Activated naive CD4-positive, alpha-beta T cell treated with anti-CD3 and anti-CD28 coated beads for 36 hours (primary cell): ENCODE data around the gene ASTN2. TPM values are rescaled to one million over a fixed set of nuclear protein-coding genes. Genes with fewer than 3 reads are reported as not detected.

Experiments
- CTCF ChIA-PET: fragments of 350-600 bp; sonication (Branson Sonifier 250); formaldehyde crosslinking; loops from one replicate; lab custom pipeline; 2021; ENCODE audit warnings: antibody characterized with exemption; lab: Charles Lee
- DNase-seq: peaks from one replicate; pipeline ENCODE4 v3.0.0-alpha.2; 2020
- H3K27ac Mint-ChIP-seq: one replicate; pipeline ENCODE4 v1.8.0; 2021; ENCODE audit warnings: mild to moderate bottlenecking, mixed read lengths
- H3K27me3 Mint-ChIP-seq: one replicate; pipeline ENCODE4 v1.8.0; 2021; ENCODE audit warnings: low read depth, mixed read lengths
- H3K36me3 Mint-ChIP-seq: one replicate; pipeline ENCODE4 v1.8.0; 2021; ENCODE audit warnings: low read depth, mixed read lengths
- H3K4me1 Mint-ChIP-seq: one replicate; pipeline ENCODE4 v1.8.0; 2021; ENCODE audit warnings: low read depth, mixed read lengths
- H3K4me3 Mint-ChIP-seq: one replicate; pipeline ENCODE4 v1.8.0; 2021; ENCODE audit warnings: mild to moderate bottlenecking, moderate library complexity, mixed read lengths
- H3K9me3 Mint-ChIP-seq: one replicate; pipeline ENCODE4 v1.8.0; 2021; ENCODE audit warnings: mixed read lengths
- intact Hi-C: fragments of 100-400 bp; cut with micrococcal nuclease; formaldehyde crosslinking; loops from one replicate; pipeline ENCODE4 v1.15.1; 2023
- total RNA-seq, 2 experiments: library from RNA; stranded (reverse); gene quantifications; one replicate each; pipeline ENCODE4 v1.2.3, GENCODE V29; 2021

Gene ASTN2
- total RNA-seq, 2 experiments from 2014 or later = 6.0 to 6.6 TPM

GRCh38 chr9:116411506-116411905 lies 1003.4 kb downstream of the ASTN2 start:
- H3K27ac Mint-ChIP-seq = no peak overlapping the region
- no peaks in the 10 kb centered on the region for H3K9me3 Mint-ChIP-seq
- H3K27me3 Mint-ChIP-seq = no peaks in the 10 kb centered on the region
- no peak overlapping the region for H3K4me3 Mint-ChIP-seq
- H3K36me3 Mint-ChIP-seq = peaks cover 5% of the 10 kb centered on the region
- no peaks in the 10 kb centered on the region for H3K4me1 Mint-ChIP-seq
- DNase-seq = no peak
- CTCF ChIA-PET = no interaction called here
- intact Hi-C loops = no loop called here

- CTCF ChIA-PET = no interaction called here
Measured at GRCh38 chr9:116409638-116410037, 1005.2 kb downstream of the ASTN2 start.

GRCh38 chr9:116409129-116409528 lies 1005.7 kb downstream of the ASTN2 start:
- CTCF ChIA-PET = no interaction called here
- no peaks in the 10 kb centered on the region for H3K27me3 Mint-ChIP-seq
- intact Hi-C loops = no loop called here
- no peak overlapping the region for H3K4me3 Mint-ChIP-seq
- H3K27ac Mint-ChIP-seq = no peak overlapping the region
- peaks cover 2% of the 10 kb centered on the region for H3K36me3 Mint-ChIP-seq
- H3K4me1 Mint-ChIP-seq = no peaks in the 10 kb centered on the region
- no peak for DNase-seq
- H3K9me3 Mint-ChIP-seq = no peaks in the 10 kb centered on the region

More at GRCh38 chr9:116409638-116410037, 1005.2 kb downstream of the ASTN2 start:
- H3K4me1 Mint-ChIP-seq = no peaks in the 10 kb centered on the region
- peaks cover 2% of the 10 kb centered on the region for H3K36me3 Mint-ChIP-seq
- no peak overlapping the region for H3K4me3 Mint-ChIP-seq
- intact Hi-C loops = no loop called here
- no peak overlapping the region for H3K27ac Mint-ChIP-seq
- H3K27me3 Mint-ChIP-seq = no peaks in the 10 kb centered on the region
- no peaks in the 10 kb centered on the region for H3K9me3 Mint-ChIP-seq
- DNase-seq = no peak

- no peaks in the 10 kb centered on the region for H3K9me3 Mint-ChIP-seq
- CTCF ChIA-PET = no interaction called here
- H3K4me1 Mint-ChIP-seq = no peaks in the 10 kb centered on the region
- peaks cover 2% of the 10 kb centered on the region for H3K36me3 Mint-ChIP-seq
- H3K4me3 Mint-ChIP-seq = no peak overlapping the region
- H3K27me3 Mint-ChIP-seq = no peaks in the 10 kb centered on the region
- intact Hi-C loops = no loop called here
- DNase-seq = no peak
- H3K27ac Mint-ChIP-seq = no peak overlapping the region
Measured at GRCh38 chr9:116406469-116406868, 1008.4 kb downstream of the ASTN2 start.

GRCh38 chr9:116405321-116405720 lies 1009.5 kb downstream of the ASTN2 start:
- Mint-ChIP-seq H3K27ac (no peak overlapping the region), H3K27me3 (no peaks in the 10 kb centered on the region), H3K36me3 (peaks cover 1% of the 10 kb centered on the region), H3K9me3 (no peaks in the 10 kb centered on the region), H3K4me1 (no peaks in the 10 kb centered on the region), H3K4me3 (no peak overlapping the region)
- no peak for DNase-seq
- intact Hi-C loops = no loop called here
- CTCF ChIA-PET = no interaction called here

- Mint-ChIP-seq H3K9me3 (no peaks in the 10 kb centered on the region), H3K4me3 (no peak overlapping the region), H3K4me1 (no peaks in the 10 kb centered on the region), H3K27ac (no peak overlapping the region), H3K36me3 (no peaks in the 10 kb centered on the region), H3K27me3 (no peaks in the 10 kb centered on the region)
- no peak for DNase-seq
- CTCF ChIA-PET = no interaction called here
- intact Hi-C loops = no loop called here
Measured at GRCh38 chr9:116404228-116404627, 1010.6 kb downstream of the ASTN2 start.

GRCh38 chr9:116403171-116403570 lies 1011.7 kb downstream of the ASTN2 start:
- no peak overlapping the region for H3K27ac Mint-ChIP-seq
- intact Hi-C loops = no loop called here

GRCh38 chr9:116395699-116396037 lies 1019.2 kb downstream of the ASTN2 start:
- Mint-ChIP-seq H3K4me3 (no peak overlapping the region), H3K27ac (no peak overlapping the region), H3K9me3 (no peaks in the 10 kb centered on the region), H3K36me3 (peaks cover 2% of the 10 kb centered on the region), H3K4me1 (no peaks in the 10 kb centered on the region), H3K27me3 (no peaks in the 10 kb centered on the region)
- DNase-seq = no peak
- intact Hi-C loops = no loop called here
- CTCF ChIA-PET = interaction anchor here (0.5 kb wide), 1 partner anchor 547 kb away, joined by 4 read pairs; no protein-coding TSS in a partner anchor

More at GRCh38 chr9:116403171-116403570, 1011.7 kb downstream of the ASTN2 start:
- DNase-seq = no peak
- no peaks in the 10 kb centered on the region for H3K4me1 Mint-ChIP-seq
- H3K9me3 Mint-ChIP-seq = no peaks in the 10 kb centered on the region
- no peaks in the 10 kb centered on the region for H3K36me3 Mint-ChIP-seq
- H3K4me3 Mint-ChIP-seq = no peak overlapping the region
- CTCF ChIA-PET = no interaction called here
- no peaks in the 10 kb centered on the region for H3K27me3 Mint-ChIP-seq

- Mint-ChIP-seq H3K4me1 (no peaks in the 10 kb centered on the region), H3K36me3 (peaks cover 2% of the 10 kb centered on the region), H3K9me3 (no peaks in the 10 kb centered on the region), H3K27me3 (no peaks in the 10 kb centered on the region), H3K27ac (no peak overlapping the region), H3K4me3 (no peak overlapping the region)
- CTCF ChIA-PET = interaction anchor here (0.5 kb wide), 1 partner anchor 547 kb away, joined by 4 read pairs; no protein-coding TSS in a partner anchor
- intact Hi-C loops = no loop called here
- DNase-seq = no peak
Measured at GRCh38 chr9:116394894-116395698, 1019.8 kb downstream of the ASTN2 start.

- H3K4me1 Mint-ChIP-seq = no peaks in the 10 kb centered on the region
- H3K27me3 Mint-ChIP-seq = no peaks in the 10 kb centered on the region
- peaks cover 2% of the 10 kb centered on the region for H3K36me3 Mint-ChIP-seq
- H3K4me3 Mint-ChIP-seq = no peak overlapping the region
- intact Hi-C loops = no loop called here
- no peak for DNase-seq
- H3K9me3 Mint-ChIP-seq = no peaks in the 10 kb centered on the region
- CTCF ChIA-PET = no interaction called here
- no peak overlapping the region for H3K27ac Mint-ChIP-seq
Measured at GRCh38 chr9:116394070-116394469, 1020.8 kb downstream of the ASTN2 start.

- H3K27ac Mint-ChIP-seq = no peak overlapping the region
- no peak overlapping the region for H3K4me3 Mint-ChIP-seq
- H3K36me3 Mint-ChIP-seq = peaks cover 2% of the 10 kb centered on the region
- no peaks in the 10 kb centered on the region for H3K4me1 Mint-ChIP-seq
- H3K9me3 Mint-ChIP-seq = no peaks in the 10 kb centered on the region
- intact Hi-C loops = no loop called here
- CTCF ChIA-PET = no interaction called here
- no peak for DNase-seq
- H3K27me3 Mint-ChIP-seq = no peaks in the 10 kb centered on the region
Measured at GRCh38 chr9:116393198-116393597, 1021.7 kb downstream of the ASTN2 start.

- DNase-seq = no peak
- H3K27me3 Mint-ChIP-seq = no peaks in the 10 kb centered on the region
- peaks cover 2% of the 10 kb centered on the region for H3K36me3 Mint-ChIP-seq
- no peaks in the 10 kb centered on the region for H3K4me1 Mint-ChIP-seq
- no peaks in the 10 kb centered on the region for H3K9me3 Mint-ChIP-seq
- intact Hi-C loops = no loop called here
- no peak overlapping the region for H3K4me3 Mint-ChIP-seq
- H3K27ac Mint-ChIP-seq = no peak overlapping the region
- CTCF ChIA-PET = no interaction called here
Measured at GRCh38 chr9:116391306-116391900, 1023.5 kb downstream of the ASTN2 start.
